ENCODE results near the gene CEACAM7.

The CEACAM7 gene

GRCh38 chr19:41700381-41701195, 12.5 kb upstream of the CEACAM7 start:
- TF ChIP-seq, protein P1, sequence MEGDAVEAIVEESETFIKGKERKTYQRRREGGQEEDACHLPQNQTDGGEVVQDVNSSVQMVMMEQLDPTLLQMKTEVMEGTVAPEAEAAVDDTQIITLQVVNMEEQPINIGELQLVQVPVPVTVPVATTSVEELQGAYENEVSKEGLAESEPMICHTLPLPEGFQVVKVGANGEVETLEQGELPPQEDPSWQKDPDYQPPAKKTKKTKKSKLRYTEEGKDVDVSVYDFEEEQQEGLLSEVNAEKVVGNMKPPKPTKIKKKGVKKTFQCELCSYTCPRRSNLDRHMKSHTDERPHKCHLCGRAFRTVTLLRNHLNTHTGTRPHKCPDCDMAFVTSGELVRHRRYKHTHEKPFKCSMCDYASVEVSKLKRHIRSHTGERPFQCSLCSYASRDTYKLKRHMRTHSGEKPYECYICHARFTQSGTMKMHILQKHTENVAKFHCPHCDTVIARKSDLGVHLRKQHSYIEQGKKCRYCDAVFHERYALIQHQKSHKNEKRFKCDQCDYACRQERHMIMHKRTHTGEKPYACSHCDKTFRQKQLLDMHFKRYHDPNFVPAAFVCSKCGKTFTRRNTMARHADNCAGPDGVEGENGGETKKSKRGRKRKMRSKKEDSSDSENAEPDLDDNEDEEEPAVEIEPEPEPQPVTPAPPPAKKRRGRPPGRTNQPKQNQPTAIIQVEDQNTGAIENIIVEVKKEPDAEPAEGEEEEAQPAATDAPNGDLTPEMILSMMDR (IDR thresholded peaks at IDR 0.05; ENCODE audit: extremely low read depth, insufficient read depth, missing control alignments), result no peak
- DNase-seq (ENCODE audit: low spot score), result no peak
- in situ Hi-C loops (cut with MboI; ENCODE audit: low pct_unique_long_range_greater_than_20kb, low sequenced_read_pairs, unreplicated experiment), result no loop called here

GRCh38 chr19:41699968-41700323, 11.9 kb upstream of the CEACAM7 start:
- TF ChIP-seq, protein P1 (IDR thresholded peaks at IDR 0.05; ENCODE audit: extremely low read depth, insufficient read depth, missing control alignments), result no peak
- no peak for DNase-seq (ENCODE audit: low spot score)
- in situ Hi-C loops (cut with MboI; ENCODE audit: low pct_unique_long_range_greater_than_20kb, low sequenced_read_pairs, unreplicated experiment), result no loop called here

- in situ Hi-C loops (cut with MboI; ENCODE audit: low pct_unique_long_range_greater_than_20kb, low sequenced_read_pairs, unreplicated experiment), result no loop called here
- no peak for DNase-seq (ENCODE audit: low spot score)
- TF ChIP-seq, protein P1 (IDR thresholded peaks at IDR 0.05; ENCODE audit: extremely low read depth, insufficient read depth, missing control alignments), result no peak
Measured at GRCh38 chr19:41699231-41699967, 11.3 kb upstream of the CEACAM7 start.

GRCh38 chr19:41698746-41699230, 10.7 kb upstream of the CEACAM7 start:
- in situ Hi-C loops (cut with MboI; ENCODE audit: low pct_unique_long_range_greater_than_20kb, low sequenced_read_pairs, unreplicated experiment), result no loop called here
- DNase-seq (ENCODE audit: low spot score), result peak; percentile 46
- TF ChIP-seq, protein P1 (IDR thresholded peaks at IDR 0.05; ENCODE audit: extremely low read depth, insufficient read depth, missing control alignments), result no peak

GRCh38 chr19:41697198-41697855, 9.3 kb upstream of the CEACAM7 start:
- in situ Hi-C loops (cut with MboI; ENCODE audit: low pct_unique_long_range_greater_than_20kb, low sequenced_read_pairs, unreplicated experiment), result no loop called here
- no peak for DNase-seq (ENCODE audit: low spot score)
- TF ChIP-seq, protein P1 (IDR thresholded peaks at IDR 0.05; ENCODE audit: extremely low read depth, insufficient read depth, missing control alignments), result no peak

GRCh38 chr19:41696402-41697197, 8.5 kb upstream of the CEACAM7 start:
- in situ Hi-C loops (cut with MboI; ENCODE audit: low pct_unique_long_range_greater_than_20kb, low sequenced_read_pairs, unreplicated experiment), result no loop called here
- no peak for DNase-seq (ENCODE audit: low spot score)
- TF ChIP-seq, protein P1 (IDR thresholded peaks at IDR 0.05; ENCODE audit: extremely low read depth, insufficient read depth, missing control alignments), result no peak

Data from GM13977 (cell line).